Prostate gland (tissue), 2 donors: ENCODE data around the gene HLA-A.

ENCODE experiments used
- POLR2A ChIP-seq: fragments of 450-650 bp; IDR thresholded peaks from one replicate; pipeline ENCODE4 v1.6.1; 2016; ENCODE audit warnings: antibody characterized with exemption, mild to moderate bottlenecking
- POLR2AphosphoS5 ChIP-seq: sonication (generic); formaldehyde crosslinking; IDR thresholded peaks from one replicate; pipeline ENCODE4 v1.6.1; 2017; ENCODE audit warnings: antibody characterized with exemption
- TF ChIP-seq, protein P1 (sequence below), 4 experiments: fragments of 200-600 bp in 2 of 4; fragments of 450-650 bp in 2 of 4; sonication (generic) in 2 of 4; IDR thresholded peaks; 1 replicate in 3 of 4; 2 replicates in 1 of 4; pipeline ENCODE4 v1.5.1; 2016 to 2019; ENCODE audit warnings: antibody characterized with exemption in 4 of 4, mild to moderate bottlenecking in 2 of 4, moderate library complexity in 2 of 4

DNA sequence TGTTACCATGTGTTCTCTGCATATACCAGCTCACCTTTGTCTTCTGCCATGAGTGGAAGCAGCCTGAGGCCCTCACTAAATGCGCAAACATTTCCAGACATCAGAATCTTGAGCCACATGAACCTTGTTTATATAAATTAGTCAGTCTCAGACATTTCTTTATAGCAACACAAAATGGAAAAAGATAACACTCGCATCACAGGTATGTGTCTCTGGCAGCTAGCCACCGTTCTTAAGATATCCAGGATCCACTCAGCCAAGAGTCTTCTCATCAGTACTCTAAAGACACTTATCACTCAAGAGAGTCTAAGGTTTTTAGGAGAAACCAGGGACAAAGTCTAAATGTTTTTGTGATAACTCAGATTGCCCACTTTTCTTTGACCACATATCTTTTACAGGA, 43.1 kb upstream of the HLA-A start:
- TF ChIP-seq, protein P1, sequence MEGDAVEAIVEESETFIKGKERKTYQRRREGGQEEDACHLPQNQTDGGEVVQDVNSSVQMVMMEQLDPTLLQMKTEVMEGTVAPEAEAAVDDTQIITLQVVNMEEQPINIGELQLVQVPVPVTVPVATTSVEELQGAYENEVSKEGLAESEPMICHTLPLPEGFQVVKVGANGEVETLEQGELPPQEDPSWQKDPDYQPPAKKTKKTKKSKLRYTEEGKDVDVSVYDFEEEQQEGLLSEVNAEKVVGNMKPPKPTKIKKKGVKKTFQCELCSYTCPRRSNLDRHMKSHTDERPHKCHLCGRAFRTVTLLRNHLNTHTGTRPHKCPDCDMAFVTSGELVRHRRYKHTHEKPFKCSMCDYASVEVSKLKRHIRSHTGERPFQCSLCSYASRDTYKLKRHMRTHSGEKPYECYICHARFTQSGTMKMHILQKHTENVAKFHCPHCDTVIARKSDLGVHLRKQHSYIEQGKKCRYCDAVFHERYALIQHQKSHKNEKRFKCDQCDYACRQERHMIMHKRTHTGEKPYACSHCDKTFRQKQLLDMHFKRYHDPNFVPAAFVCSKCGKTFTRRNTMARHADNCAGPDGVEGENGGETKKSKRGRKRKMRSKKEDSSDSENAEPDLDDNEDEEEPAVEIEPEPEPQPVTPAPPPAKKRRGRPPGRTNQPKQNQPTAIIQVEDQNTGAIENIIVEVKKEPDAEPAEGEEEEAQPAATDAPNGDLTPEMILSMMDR (IDR thresholded peaks at IDR 0.05) = no peak
- TF ChIP-seq POLR2AphosphoS5 (no peak), POLR2A (no peak)
